Muscle layer of colon (tissue), 2 donors: ENCODE data around the gene CRELD1.

Experiments used
- H3K27ac ChIP-seq: one replicate; pipeline ENCODE4 v1.7.0; 2013; ENCODE audit warnings: low read depth, mild to moderate bottlenecking, low read length, moderate library complexity
- H3K27me3 ChIP-seq, 2 donors: one replicate each; pipeline ENCODE4 v1.7.0; 2013; ENCODE audit warnings: low read length in 2 of 2, mild to moderate bottlenecking in 2 of 2; ENCODE audit not compliant: insufficient read depth in 2 of 2, control insufficient read depth in 1 of 2
- H3K36me3 ChIP-seq: one replicate; pipeline ENCODE4 v1.7.0; 2013; ENCODE audit warnings: mild to moderate bottlenecking, low read length; ENCODE audit not compliant: insufficient read depth
- H3K4me1 ChIP-seq: one replicate; pipeline ENCODE4 v1.7.0; 2013; ENCODE audit warnings: mild to moderate bottlenecking, low read length; ENCODE audit not compliant: insufficient read depth
- H3K4me3 ChIP-seq, 2 donors: one replicate each; pipeline ENCODE4 v1.7.0; 2013; ENCODE audit warnings: low read length in 2 of 2, low read depth in 1 of 2, mild to moderate bottlenecking in 1 of 2, moderate library complexity in 1 of 2
- H3K9ac ChIP-seq: one replicate; pipeline ENCODE4 v1.7.0; 2013; ENCODE audit warnings: low read length
- H3K9me3 ChIP-seq: one replicate; pipeline ENCODE4 v1.7.0; 2013; ENCODE audit warnings: mild to moderate bottlenecking, low read length
- donor health status: abdominal sarcoma.
- donor health status: Adenocarcinoma of cecum.

The CRELD1 gene

GRCh38 chr3:9909221-9910013 lies 24.2 kb upstream of the CRELD1 start:
- H3K4me3 ChIP-seq: no peak overlapping the region
- no peak overlapping the region for H3K27ac ChIP-seq
- peaks cover 11% of the 10 kb centered on the region for H3K4me1 ChIP-seq
- H3K9ac ChIP-seq: no peak overlapping the region
- H3K27me3 ChIP-seq: no peaks in the 10 kb centered on the region
- no peaks in the 10 kb centered on the region for H3K36me3 ChIP-seq
- no peaks in the 10 kb centered on the region for H3K9me3 ChIP-seq

GRCh38 chr3:9911863-9912262 lies 21.8 kb upstream of the CRELD1 start:
- no peaks in the 10 kb centered on the region for H3K36me3 ChIP-seq
- no peaks in the 10 kb centered on the region for H3K9me3 ChIP-seq
- H3K27ac ChIP-seq: no peak overlapping the region
- H3K27me3 ChIP-seq: no peaks in the 10 kb centered on the region
- no peak overlapping the region for H3K4me3 ChIP-seq
- H3K4me1 ChIP-seq: peaks cover 22% of the 10 kb centered on the region
- no peak overlapping the region for H3K9ac ChIP-seq

- H3K9me3 ChIP-seq: no peaks in the 10 kb centered on the region
- no peak overlapping the region for H3K27ac ChIP-seq
- H3K4me3 ChIP-seq: no peak overlapping the region
- H3K9ac ChIP-seq: no peak overlapping the region
- H3K4me1 ChIP-seq: peaks cover 26% of the 10 kb centered on the region
- no peaks in the 10 kb centered on the region for H3K36me3 ChIP-seq
- no peaks in the 10 kb centered on the region for H3K27me3 ChIP-seq
These were observed 21.2 kb upstream of the CRELD1 start for GRCh38 chr3:9912294-9912935.

- Histone ChIP-seq H3K9ac (peak overlapping the region; percentile 71), H3K27me3 (no peaks in the 10 kb centered on the region), H3K36me3 (no peaks in the 10 kb centered on the region), H3K4me3 (no peak overlapping the region), H3K9me3 (no peaks in the 10 kb centered on the region), H3K4me1 (peaks cover 32% of the 10 kb centered on the region), H3K27ac (peak overlapping the region; percentile 17)
These were observed 20.0 kb upstream of the CRELD1 start for GRCh38 chr3:9913601-9914000.

GRCh38 chr3:9914011-9914410 lies 19.6 kb upstream of the CRELD1 start:
- no peaks in the 10 kb centered on the region for H3K27me3 ChIP-seq
- no peaks in the 10 kb centered on the region for H3K36me3 ChIP-seq
- no peaks in the 10 kb centered on the region for H3K9me3 ChIP-seq
- peaks cover 32% of the 10 kb centered on the region for H3K4me1 ChIP-seq
- peak overlapping the region; percentile 75 for H3K27ac ChIP-seq
- peak overlapping the region; percentile 71 for H3K9ac ChIP-seq
- no peak overlapping the region for H3K4me3 ChIP-seq

GRCh38 chr3:9914559-9915253 lies 18.9 kb upstream of the CRELD1 start:
- peak overlapping the region; percentile 48 to 73 for H3K4me3 ChIP-seq
- no peaks in the 10 kb centered on the region for H3K36me3 ChIP-seq
- H3K27me3 ChIP-seq: no peaks in the 10 kb centered on the region
- H3K4me1 ChIP-seq: peaks cover 32% of the 10 kb centered on the region
- H3K9me3 ChIP-seq: no peaks in the 10 kb centered on the region
- H3K9ac ChIP-seq: peak overlapping the region; percentile 71
- peak overlapping the region; percentile 75 for H3K27ac ChIP-seq

GRCh38 chr3:9915254-9916141 lies 18.1 kb upstream of the CRELD1 start:
- no peaks in the 10 kb centered on the region for H3K9me3 ChIP-seq
- no peaks in the 10 kb centered on the region for H3K27me3 ChIP-seq
- H3K4me3 ChIP-seq: peak overlapping the region; percentile 48 to 73
- no peaks in the 10 kb centered on the region for H3K36me3 ChIP-seq
- H3K9ac ChIP-seq: peak overlapping the region; percentile 71
- peak overlapping the region; percentile 75 for H3K27ac ChIP-seq
- H3K4me1 ChIP-seq: peaks cover 32% of the 10 kb centered on the region

GRCh38 chr3:9916346-9916733 lies 17.3 kb upstream of the CRELD1 start:
- Histone ChIP-seq H3K9ac (peak overlapping the region; percentile 89), H3K27me3 (no peaks in the 10 kb centered on the region), H3K36me3 (no peaks in the 10 kb centered on the region), H3K9me3 (no peaks in the 10 kb centered on the region), H3K4me1 (peaks cover 32% of the 10 kb centered on the region), H3K4me3 (peak overlapping the region; percentile 41 to 92), H3K27ac (peak overlapping the region; percentile 94)

GRCh38 chr3:9916734-9917680 lies 16.6 kb upstream of the CRELD1 start, which contains the start of gene IL17RC:
Gene IL17RC (plus strand): TSS chr3:9917098. CDS start chr3:9917316, 218 bp downstream.
- H3K36me3 ChIP-seq: no peaks in the 10 kb centered on the region
- no peaks in the 10 kb centered on the region for H3K27me3 ChIP-seq
- peaks cover 32% of the 10 kb centered on the region for H3K4me1 ChIP-seq
- H3K4me3 ChIP-seq: peak within 1 kb of the TSS; percentile 66 to 92
- H3K9me3 ChIP-seq: no peaks in the 10 kb centered on the region
- peak within 1 kb of the TSS; percentile 94 for H3K27ac ChIP-seq
- H3K9ac ChIP-seq: peak within 1 kb of the TSS; percentile 89

- H3K9me3 ChIP-seq: no peaks in the 10 kb centered on the region
- H3K27me3 ChIP-seq: no peaks in the 10 kb centered on the region
- H3K27ac ChIP-seq: peak overlapping the region; percentile 94
- H3K36me3 ChIP-seq: no peaks in the 10 kb centered on the region
- peak overlapping the region in 1 of 2 donors; percentile 92 for H3K4me3 ChIP-seq
- peak overlapping the region; percentile 89 for H3K9ac ChIP-seq
- peaks cover 32% of the 10 kb centered on the region for H3K4me1 ChIP-seq
These were observed 15.8 kb upstream of the CRELD1 start for GRCh38 chr3:9917820-9918219.
